CD14-positive monocyte (primary cell): Measurements from ENCODE around the gene PEX10. TPM values are rescaled to one million over a fixed set of nuclear protein-coding genes. Genes with fewer than 3 reads are reported as not detected.
A peak's percentile ranks its signal among the peaks of the same experiment; 100 is the strongest.

Experiments used
- DNase-seq, 3 donors: peaks; one replicate each; pipeline ENCODE4 v3.0.0-alpha.2; 2011 to 2022
- H2AFZ ChIP-seq: 2 replicates; pipeline ENCODE4 v1.6.0; 2012; ENCODE audit warnings: mild to moderate bottlenecking, low read depth, low read length, inconsistent platforms; ENCODE audit not compliant: insufficient read depth, poor library complexity, severe bottlenecking
- H3K27ac ChIP-seq, 2 donors: 1 replicate in 1 of 2; 2 replicates in 1 of 2; pipeline ENCODE4 v1.5.1; 2012 to 2013; ENCODE audit warnings: low read length in 2 of 2, control low read depth in 1 of 2, inconsistent platforms in 1 of 2, low read depth in 1 of 2, mild to moderate bottlenecking in 1 of 2
- H3K27me3 ChIP-seq, 2 donors: one replicate each; pipeline versions ENCODE4 v1.6.0 to v1.6.1; 2011 to 2013; ENCODE audit warnings: low read length in 2 of 2; ENCODE audit not compliant: control insufficient read depth in 2 of 2, insufficient read depth in 2 of 2
- H3K36me3 ChIP-seq, 2 donors: replicated peaks in 1 of 2; 1 replicate in 1 of 2; 2 replicates in 1 of 2; pipeline versions ENCODE4 v1.5.1 to v1.6.1; 2012 to 2013; ENCODE audit warnings: low read length in 2 of 2, control low read depth in 1 of 2, inconsistent platforms in 1 of 2, mild to moderate bottlenecking in 1 of 2; ENCODE audit not compliant: insufficient read depth in 2 of 2, control insufficient read depth in 1 of 2
- H3K4me1 ChIP-seq, 2 donors: 1 replicate in 1 of 2; 2 replicates in 1 of 2; pipeline versions ENCODE4 v1.5.1 to v1.6.1; 2012 to 2013; ENCODE audit warnings: low read length in 2 of 2, control low read depth in 1 of 2, inconsistent platforms in 1 of 2, mild to moderate bottlenecking in 1 of 2, moderate library complexity in 1 of 2; ENCODE audit not compliant: insufficient read depth in 2 of 2, control insufficient read depth in 1 of 2
- H3K4me2 ChIP-seq: replicated peaks from 2 replicates; pipeline ENCODE3; 2012; ENCODE audit warnings: low read length, moderate library complexity, mild to moderate bottlenecking; ENCODE audit not compliant: poor library complexity, severe bottlenecking; ENCODE audit errors: extremely low read depth
- H3K4me3 ChIP-seq, 3 experiments: fragments of 200-600 bp in 1 of 3; sonication (generic) in 1 of 3; replicated peaks in 1 of 3; 1 replicate in 2 of 3; 2 replicates in 1 of 3; pipeline ENCODE4 v1.5.1; 2011 to 2013; ENCODE audit warnings: low read length in 3 of 3, mild to moderate bottlenecking in 3 of 3, control low read depth in 2 of 3, low read depth in 2 of 3, inconsistent platforms in 1 of 3, moderate library complexity in 1 of 3
- H3K79me2 ChIP-seq: 2 replicates; pipeline ENCODE4 v1.6.0; 2012; ENCODE audit warnings: mild to moderate bottlenecking, control low read depth, inconsistent platforms, low read length, moderate library complexity; ENCODE audit not compliant: insufficient read depth
- H3K9ac ChIP-seq: 2 replicates; pipeline ENCODE4 v1.6.0; 2017; ENCODE audit warnings: low read length, mild to moderate bottlenecking; ENCODE audit not compliant: insufficient read depth, poor library complexity, severe bottlenecking
- H3K9me3 ChIP-seq, 2 donors: replicated peaks in 1 of 2; 1 replicate in 1 of 2; 2 replicates in 1 of 2; pipeline versions ENCODE4 v1.5.1 to v1.6.1; 2012 to 2013; ENCODE audit warnings: low read length in 2 of 2, control low read depth in 1 of 2; ENCODE audit not compliant: control insufficient read depth in 1 of 2, insufficient read depth in 1 of 2
- H4K20me1 ChIP-seq: 2 replicates; pipeline ENCODE4 v1.6.0; 2012; ENCODE audit warnings: mild to moderate bottlenecking, low read length, control low read depth, moderate library complexity; ENCODE audit not compliant: insufficient read depth
- H3K27ac Mint-ChIP-seq, 7 donors: one replicate each; pipeline ENCODE4 v1.8.0; 2020; ENCODE audit warnings: mild to moderate bottlenecking in 7 of 7, mixed read lengths in 7 of 7, moderate library complexity in 6 of 7, inconsistent platforms in 2 of 7
- H3K27me3 Mint-ChIP-seq, 3 donors: one replicate each; pipeline ENCODE4 v1.8.0; 2021 to 2022; ENCODE audit warnings: low read depth in 3 of 3, mild to moderate bottlenecking in 3 of 3, mixed read lengths in 3 of 3, moderate library complexity in 3 of 3, inconsistent platforms in 1 of 3
- H3K36me3 Mint-ChIP-seq, 2 donors: one replicate each; pipeline ENCODE4 v1.8.0; 2020; ENCODE audit warnings: mixed read lengths in 2 of 2, inconsistent platforms in 1 of 2, mild to moderate bottlenecking in 1 of 2
- H3K4me1 Mint-ChIP-seq: one replicate; pipeline ENCODE4 v1.8.0; 2020; ENCODE audit warnings: mild to moderate bottlenecking, mixed read lengths
- H3K4me3 Mint-ChIP-seq, 2 donors: one replicate each; pipeline ENCODE4 v1.8.0; 2020; ENCODE audit warnings: mild to moderate bottlenecking in 2 of 2, mixed read lengths in 2 of 2, moderate library complexity in 1 of 2
- H3K9me3 Mint-ChIP-seq, 7 donors: one replicate each; pipeline ENCODE4 v1.8.0; 2020 to 2022; ENCODE audit warnings: mixed read lengths in 7 of 7, mild to moderate bottlenecking in 6 of 7, moderate library complexity in 6 of 7, inconsistent platforms in 2 of 7
- CTCF ChIP-seq: fragments of 200-600 bp; IDR thresholded peaks from one replicate; pipeline ENCODE4 v1.8.0; 2022; ENCODE audit warnings: antibody characterized with exemption, mild to moderate bottlenecking
- WGBS: methylation state at CpG from one replicate; pipeline ENCODE4 v1.1.5; 2013; ENCODE audit warnings: missing lambda C conversion rate; ENCODE audit not compliant: insufficient coverage; 5-methylcytosine and 5-hydroxymethylcytosine counted together
- intact Hi-C, 2 donors: fragments of 100-400 bp; cut with micrococcal nuclease; formaldehyde crosslinking; loops; one replicate each; pipeline versions ENCODE4 v1.15.0 to v1.15.1; 2023
- polyA plus RNA-seq, 3 donors: library from polyadenylated mRNA; depleted of rRNA in 1 of 3; unstranded in 2 of 3; stranded (reverse) in 1 of 3; fragments of 300-500 nt in 2 of 3; fragments of >200 nt in 1 of 3; fragmentation: Illumina TruSeq in 2 of 3; gene quantifications; 1 replicate in 2 of 3; 2 replicates in 1 of 3; pipeline ENCODE4 v1.2.3, GENCODE V29; 2012 to 2021

The PEX10 gene
- polyA plus RNA-seq, 3 donors: 7.0 to 10.5 (median 8.2) TPM

GRCh38 chr1:2452932-2453315, 40.6 kb upstream of the PEX10 start:
- intact Hi-C loops: no loop called here
- Histone ChIP-seq H4K20me1 (no peaks in the 10 kb centered on the region), H3K4me3 (no peak overlapping the region), H3K27me3 (no peaks in the 10 kb centered on the region), H3K36me3 (no peaks in the 10 kb centered on the region), H3K79me2 (no peaks in the 10 kb centered on the region), H3K9me3 (no peaks in the 10 kb centered on the region), H3K4me2 (no peak overlapping the region), H3K4me1 (no peaks in the 10 kb centered on the region), H3K9ac (no peak overlapping the region), H2AFZ (no peak overlapping the region), H3K27ac (no peak overlapping the region)
- no peaks in the 10 kb centered on the region for H3K36me3 Mint-ChIP-seq
- no peaks in the 10 kb centered on the region for H3K4me1 Mint-ChIP-seq
- peak overlapping the region in 1 of 7 donors; percentile 26 for H3K27ac Mint-ChIP-seq
- H3K4me3 Mint-ChIP-seq: no peak overlapping the region
- no peaks in the 10 kb centered on the region for H3K9me3 Mint-ChIP-seq
- no peak for DNase-seq
- WGBS: 91% methylated on average over 19 of the region's 19 CpGs
- H3K27me3 Mint-ChIP-seq: peaks cover 0 to 3% (median 2%) of the 10 kb centered on the region in 3 donors
- no peak for TF ChIP-seq CTCF

- Histone ChIP-seq H3K9me3 (no peaks in the 10 kb centered on the region), H4K20me1 (no peaks in the 10 kb centered on the region), H3K79me2 (no peaks in the 10 kb centered on the region), H3K4me2 (no peak overlapping the region), H3K36me3 (no peaks in the 10 kb centered on the region), H3K4me3 (no peak overlapping the region), H3K27ac (no peak overlapping the region), H3K27me3 (no peaks in the 10 kb centered on the region), H3K4me1 (no peaks in the 10 kb centered on the region), H2AFZ (no peak overlapping the region), H3K9ac (no peak overlapping the region)
- H3K4me3 Mint-ChIP-seq: no peak overlapping the region
- WGBS: 75% methylated on average over 20 of the region's 21 CpGs
- peaks cover 0 to 3% (median 2%) of the 10 kb centered on the region in 3 donors for H3K27me3 Mint-ChIP-seq
- no peak for DNase-seq
- H3K4me1 Mint-ChIP-seq: no peaks in the 10 kb centered on the region
- H3K9me3 Mint-ChIP-seq: no peaks in the 10 kb centered on the region
- no peak for TF ChIP-seq CTCF
- intact Hi-C loops: no loop called here
- no peaks in the 10 kb centered on the region for H3K36me3 Mint-ChIP-seq
- no peak overlapping the region for H3K27ac Mint-ChIP-seq
Observed at GRCh38 chr1:2452201-2452931, 40.0 kb upstream of the PEX10 start.
